ENCODE data around the gene TTPAL.

GRCh38 chr20:44509762-44510161 is 34.1 kb downstream of the TTPAL start:
- TF ChIP-seq TAF1 (IDR thresholded peaks at IDR 0.05; ENCODE audit: low read depth, low read length) = no peak
- no peak for TF ChIP-seq POLR2A (IDR thresholded peaks at IDR 0.05; ENCODE audit: low read depth, low read length)
- TF ChIP-seq PAX5 (IDR thresholded peaks at IDR 0.05; ENCODE audit: insufficient read depth, low read length, severe bottlenecking) = no peak
